HG03135 (cell line): ENCODE measurements around the gene NNAT.

Experiments
- ATAC-seq: cut with Tn5 transposase; IDR thresholded peaks from one replicate; pipeline ENCODE4 v1.9.1; 2021; ENCODE audit warnings: mild to moderate bottlenecking, moderate library complexity; ENCODE audit not compliant: unreplicated experiment

Gene NNAT

DNA sequence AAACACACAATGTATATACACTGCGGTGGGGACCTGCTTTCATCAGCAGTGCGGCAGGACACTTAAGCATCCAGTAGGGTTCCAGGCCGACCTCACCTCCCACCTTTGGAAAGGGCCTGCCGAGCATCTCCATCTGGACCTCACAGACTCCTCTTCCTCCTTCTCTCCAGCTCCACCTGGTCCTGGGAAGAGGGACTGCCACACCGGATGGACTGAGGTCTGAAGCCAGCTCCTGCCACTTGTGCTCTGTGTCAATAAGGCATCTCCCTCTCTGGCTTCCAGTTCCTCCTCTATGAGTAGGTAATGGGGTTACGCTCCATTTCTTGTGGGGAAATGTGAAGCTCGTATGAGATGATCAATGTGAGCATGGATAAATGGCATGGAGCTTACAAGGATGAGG is 19.1 kb upstream of the NNAT start:
- no peak for ATAC-seq

DNA sequence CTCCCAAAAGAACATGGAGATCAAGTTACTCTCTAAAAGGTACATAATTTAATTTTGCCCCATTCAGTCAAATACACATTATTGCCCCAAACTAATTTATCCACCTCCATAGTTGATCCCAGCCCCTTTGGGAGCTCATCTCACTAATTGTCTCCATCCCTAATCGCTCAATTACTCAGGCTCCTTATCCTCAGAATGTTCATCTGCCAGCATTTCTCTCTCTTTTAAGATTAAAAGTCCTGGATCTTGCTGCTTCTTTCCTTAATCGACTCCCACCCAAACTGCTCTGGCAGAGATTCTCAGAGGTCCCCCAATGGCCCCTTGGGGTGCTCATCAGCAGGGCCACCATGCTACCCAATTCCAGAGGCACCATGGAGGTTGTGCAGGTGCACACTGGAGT is 18.4 kb upstream of the NNAT start:
- ATAC-seq, result no peak

DNA sequence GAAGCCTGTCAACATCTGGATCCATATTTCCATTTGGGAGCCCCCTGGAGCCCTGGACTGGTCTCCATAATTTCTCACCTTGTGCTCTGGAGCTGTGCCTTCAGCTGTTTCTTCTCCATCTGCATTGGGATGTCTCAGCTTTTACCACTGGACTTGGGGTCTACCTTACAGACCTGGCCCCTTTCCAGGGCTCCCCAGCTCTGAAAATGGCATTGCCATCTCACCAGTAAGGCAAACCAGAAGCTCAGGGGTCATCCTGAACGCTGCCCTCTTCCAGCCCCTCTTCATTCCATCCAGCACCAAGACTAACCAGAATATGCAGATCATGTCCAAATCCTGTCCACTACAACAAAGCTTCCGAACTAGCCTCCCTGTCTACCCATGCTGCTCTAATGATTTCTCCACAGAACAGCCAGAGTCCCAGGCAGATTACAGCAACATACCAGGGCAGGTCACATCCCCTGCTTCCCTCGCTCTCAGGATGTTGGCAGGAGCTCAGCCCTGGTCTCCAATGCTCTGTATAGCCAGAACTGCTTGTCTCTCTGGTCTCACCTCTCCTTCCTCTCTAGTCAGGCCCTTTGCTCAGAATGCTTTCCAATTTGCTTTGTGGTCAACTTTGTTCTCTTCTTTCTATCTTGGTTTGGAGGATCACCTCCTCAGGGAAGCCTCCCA is 17.7 kb upstream of the NNAT start:
- ATAC-seq, result no peak

DNA sequence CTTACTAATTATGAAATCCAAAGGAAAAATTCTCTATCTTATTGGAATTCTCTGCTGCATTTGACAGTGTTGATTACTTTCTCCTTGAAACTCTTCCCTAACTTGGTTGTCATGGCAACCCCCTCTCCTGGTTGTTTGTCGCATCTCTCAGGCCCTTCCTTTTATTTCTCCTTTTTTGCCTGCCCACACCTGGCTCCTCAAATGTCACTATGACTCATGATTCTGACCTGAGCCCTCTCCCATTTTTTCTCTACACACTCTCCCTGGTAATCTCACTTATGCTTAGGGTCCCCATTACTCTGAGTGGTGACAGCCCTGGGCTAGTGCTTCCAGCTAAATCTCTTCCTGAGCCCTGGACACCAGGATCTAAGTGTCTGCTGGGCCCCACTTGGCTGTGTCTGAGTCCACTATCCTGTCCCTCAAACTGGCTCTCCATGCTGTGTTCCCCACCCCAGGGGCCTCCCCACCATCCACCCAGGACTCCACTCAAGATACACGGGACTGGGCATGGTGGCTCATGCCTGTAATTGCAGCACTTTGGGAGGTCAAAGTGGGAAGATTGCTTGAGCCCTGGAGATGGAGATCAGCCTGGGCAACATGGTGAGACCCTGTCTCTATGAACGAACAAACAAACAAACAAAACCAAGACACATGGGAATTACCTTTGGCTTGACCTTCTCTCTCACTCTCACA is 16.5 kb upstream of the NNAT start:
- no peak for ATAC-seq

DNA sequence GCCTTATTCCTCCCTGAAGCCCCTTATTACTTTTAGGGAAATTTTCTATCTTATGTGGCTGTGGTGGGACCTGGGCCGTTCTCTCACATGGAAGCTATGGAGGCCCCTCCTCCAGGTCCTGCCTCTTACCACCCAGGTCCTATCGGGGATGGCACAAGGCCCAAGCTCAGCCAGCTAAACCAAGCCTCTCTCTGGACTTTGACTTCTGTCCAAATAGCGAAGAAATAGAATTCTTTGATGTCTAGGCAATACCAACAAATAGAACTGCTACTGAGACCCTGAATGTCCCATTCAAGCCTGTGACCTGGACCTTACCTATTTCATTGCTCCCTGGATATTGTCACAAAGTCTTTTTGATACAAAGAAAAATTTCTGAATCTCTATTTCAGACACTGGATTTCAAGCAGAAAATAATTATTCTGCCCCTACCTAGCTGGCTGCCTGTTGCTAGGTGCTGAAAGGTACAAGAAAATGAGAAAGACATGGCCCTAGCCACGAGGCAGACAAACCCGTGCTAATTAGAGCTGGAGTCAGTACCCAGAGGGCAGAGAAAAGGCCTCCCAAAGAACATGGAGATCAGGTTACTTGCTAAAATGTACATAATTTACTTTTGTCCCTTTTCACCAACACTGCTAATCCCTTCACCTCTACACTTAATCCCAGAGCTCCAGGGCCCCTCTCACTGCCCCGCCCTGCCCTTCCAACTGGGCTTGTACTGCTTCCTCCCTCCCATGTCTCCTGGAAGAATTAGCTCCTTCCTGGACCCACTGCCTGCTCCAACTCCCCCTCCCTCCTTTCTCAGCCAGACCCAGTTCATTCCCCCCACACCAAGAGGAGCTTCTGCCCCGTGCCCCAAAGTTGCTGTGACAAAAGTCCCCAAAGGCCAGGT is 15.5 kb upstream of the NNAT start:
- no peak for ATAC-seq

DNA sequence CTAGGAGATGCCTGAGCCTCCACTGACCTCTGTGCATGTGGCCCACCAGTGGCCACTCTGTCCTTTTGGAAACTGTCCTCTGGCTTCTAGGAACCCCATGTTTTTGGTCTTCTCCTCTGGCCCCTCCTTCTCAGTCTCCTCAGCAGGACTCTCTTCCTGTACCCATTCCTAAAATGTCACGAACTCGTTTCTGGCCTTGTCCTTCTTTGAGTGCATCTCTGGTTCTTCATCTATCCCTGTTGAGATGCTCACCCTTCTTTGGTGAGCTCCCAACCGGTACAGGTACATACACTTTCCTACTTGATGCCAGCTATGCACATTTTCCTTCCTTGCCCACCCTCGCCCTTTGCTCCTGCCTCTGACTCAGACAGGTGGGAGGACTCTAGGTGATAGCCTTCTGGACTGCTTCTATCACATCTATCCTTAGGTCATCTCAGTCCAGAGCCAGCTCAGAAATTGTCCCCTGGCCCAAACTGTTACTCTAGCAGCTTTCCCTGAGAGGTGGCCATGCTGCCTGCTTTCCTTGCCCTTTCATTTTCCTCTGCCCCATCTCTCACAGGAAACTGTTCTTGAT is 14.8 kb upstream of the NNAT start:
- no peak for ATAC-seq

DNA sequence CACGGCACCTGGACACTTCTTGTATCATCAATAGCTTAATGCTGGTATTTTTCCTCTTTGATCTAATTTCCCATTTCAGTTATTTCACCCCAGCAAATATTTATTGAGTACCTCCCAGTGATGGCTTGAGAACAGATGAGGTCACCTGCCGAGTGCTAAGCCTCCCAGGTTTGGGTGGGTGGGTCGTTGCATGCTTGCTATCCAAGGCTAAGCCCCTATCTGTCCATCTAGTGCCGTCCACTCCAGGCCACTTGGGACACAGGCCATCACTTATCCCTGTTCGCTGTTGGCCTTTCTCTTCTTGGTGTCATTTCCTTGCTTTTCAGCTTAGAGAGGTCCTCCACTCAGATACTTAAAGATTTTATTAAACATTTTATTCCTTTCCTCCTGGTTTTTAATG is 10.8 kb upstream of the NNAT start:
- no peak for ATAC-seq

DNA sequence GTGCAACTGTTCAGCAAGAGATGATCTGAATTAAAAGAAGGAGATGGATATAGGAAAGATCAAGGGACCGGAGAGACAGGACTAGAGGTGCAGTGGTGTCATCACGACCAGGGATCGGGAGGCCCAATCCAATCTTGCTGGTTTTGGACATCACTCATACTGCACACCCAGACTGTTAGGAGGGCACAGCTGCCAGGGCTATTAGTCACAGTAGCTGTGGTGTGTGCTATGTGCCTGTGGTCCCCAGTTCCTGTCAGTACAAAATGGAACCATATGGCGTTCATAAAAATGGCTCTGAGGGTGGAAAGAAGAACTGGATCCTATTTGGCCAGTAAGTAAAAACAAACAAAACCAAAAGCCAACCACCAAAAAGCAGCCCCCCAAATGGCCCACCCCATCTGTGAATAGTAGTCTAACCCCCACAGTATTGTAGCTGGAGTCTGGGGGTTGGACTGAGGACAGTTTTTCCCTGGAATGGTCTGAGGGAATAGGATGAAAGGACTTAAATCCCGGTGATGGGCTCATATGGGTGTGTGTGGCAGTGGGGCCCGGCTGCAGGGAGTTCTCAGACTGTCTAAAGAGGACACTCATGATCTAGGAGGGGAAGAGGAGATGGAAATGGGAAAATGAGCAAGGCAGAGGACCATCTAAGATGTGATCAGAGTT is 9.3 kb upstream of the NNAT start:
- ATAC-seq, result no peak

DNA sequence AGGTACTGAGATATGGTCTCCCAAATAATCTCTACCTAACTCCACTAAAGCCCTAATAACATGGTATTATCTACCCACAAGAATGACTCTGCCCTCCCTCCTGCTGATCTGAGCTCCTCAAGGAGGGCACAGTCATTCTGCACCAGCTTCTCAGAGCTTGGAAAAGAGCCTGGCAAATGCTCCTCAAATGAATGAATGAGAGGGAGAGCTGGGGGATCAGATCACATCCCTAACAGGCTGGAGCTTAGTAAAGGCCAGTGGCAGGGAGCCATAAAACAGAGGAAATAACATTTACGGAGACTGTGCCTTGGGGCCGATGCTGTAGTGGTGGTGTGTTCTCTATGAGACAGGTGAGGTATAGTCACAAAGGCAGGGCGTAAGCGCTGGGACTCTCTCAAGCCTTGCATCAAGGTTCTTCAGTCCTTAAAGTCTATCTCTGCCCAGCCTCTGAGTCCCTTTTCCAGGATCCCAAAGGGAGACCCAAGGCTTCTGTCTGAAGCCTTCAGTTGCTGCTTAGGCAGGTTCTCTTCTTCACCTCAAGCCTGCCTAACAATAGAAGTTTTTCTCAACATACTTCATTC is 7.2 kb upstream of the NNAT start:
- ATAC-seq, result no peak

DNA sequence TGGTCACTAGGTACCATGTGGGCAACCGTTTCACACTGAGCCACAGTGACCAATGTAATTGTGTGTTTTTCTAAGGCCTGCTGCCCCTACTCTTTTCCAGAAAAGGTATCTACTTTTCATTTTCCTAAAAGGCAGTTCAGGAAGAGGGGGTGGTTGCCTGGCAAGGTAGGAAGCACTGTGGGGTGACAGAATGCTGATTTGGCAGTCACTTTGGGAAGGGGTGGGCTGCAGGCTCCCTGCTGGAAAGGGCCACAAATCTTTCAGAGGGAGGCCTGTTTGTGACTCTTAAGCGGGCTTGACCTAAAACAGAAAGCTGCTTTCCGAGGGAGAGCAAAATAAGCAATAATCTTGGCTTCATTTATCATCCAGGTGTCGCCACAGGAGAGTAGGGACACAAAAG is 5.2 kb upstream of the NNAT start:
- ATAC-seq, result no peak

DNA sequence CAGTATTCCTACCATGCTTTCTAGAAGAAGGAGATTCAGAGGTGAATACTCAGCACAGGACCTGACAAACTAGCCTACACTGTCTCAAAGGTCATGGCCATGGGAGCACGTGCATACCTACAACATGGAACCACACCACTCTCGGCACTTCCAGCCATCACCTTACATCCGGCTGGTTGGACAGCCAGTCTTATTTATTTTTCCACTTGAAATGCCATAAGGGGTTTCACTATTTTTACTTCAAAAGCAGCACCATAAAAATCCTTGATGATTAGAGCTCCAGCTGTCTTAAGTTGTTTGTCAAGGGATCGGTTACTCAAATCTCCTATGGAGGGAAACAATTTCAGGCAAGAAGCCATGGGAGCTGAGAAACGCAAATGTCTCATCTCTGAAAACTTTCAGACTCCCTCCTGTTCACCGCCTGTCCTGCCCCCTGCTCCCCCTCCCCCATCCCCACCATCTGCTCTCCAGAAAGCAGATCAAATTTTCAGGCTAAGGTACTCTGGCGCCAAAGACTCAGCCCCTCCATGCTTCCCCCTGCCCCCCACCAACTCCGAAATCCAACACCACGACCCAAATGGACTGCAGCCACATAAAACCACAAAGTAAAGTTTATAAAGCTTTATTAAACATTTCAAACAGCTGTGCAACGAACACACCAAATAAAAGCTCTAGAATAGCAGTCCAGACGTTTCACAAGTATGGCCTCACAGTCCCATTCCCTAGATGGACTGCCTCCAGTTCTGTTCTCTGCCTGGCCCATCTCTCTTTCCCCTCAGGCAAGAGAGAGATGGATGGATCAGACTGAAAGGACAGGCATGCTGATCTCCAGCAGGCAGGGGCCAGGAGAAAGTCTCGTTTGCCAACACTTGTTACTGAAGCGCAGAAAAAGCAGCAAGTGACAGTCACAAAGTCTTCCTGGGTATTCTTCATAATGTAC is 4.0 kb upstream of the NNAT start:
- ATAC-seq, result no peak

DNA sequence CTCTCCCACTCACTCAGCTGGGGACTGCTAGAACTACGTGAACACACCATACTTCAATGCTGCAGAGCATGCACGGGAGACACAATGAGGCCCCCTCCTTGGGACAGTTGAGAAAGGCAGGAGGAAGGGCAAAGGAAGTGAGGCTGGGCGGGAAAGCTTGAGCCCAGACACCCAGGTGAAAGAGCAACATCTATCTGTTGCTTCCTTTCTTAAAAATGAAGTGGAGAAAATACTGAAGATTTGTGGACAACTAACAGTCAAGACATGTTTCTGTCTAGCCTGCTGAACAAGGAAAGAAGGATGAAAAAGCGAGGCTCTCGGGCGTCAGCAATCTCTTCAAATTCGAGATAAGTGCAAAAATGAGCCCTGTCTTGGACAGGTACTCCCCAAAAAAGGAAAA is 3.0 kb upstream of the NNAT start:
- no peak for ATAC-seq

DNA sequence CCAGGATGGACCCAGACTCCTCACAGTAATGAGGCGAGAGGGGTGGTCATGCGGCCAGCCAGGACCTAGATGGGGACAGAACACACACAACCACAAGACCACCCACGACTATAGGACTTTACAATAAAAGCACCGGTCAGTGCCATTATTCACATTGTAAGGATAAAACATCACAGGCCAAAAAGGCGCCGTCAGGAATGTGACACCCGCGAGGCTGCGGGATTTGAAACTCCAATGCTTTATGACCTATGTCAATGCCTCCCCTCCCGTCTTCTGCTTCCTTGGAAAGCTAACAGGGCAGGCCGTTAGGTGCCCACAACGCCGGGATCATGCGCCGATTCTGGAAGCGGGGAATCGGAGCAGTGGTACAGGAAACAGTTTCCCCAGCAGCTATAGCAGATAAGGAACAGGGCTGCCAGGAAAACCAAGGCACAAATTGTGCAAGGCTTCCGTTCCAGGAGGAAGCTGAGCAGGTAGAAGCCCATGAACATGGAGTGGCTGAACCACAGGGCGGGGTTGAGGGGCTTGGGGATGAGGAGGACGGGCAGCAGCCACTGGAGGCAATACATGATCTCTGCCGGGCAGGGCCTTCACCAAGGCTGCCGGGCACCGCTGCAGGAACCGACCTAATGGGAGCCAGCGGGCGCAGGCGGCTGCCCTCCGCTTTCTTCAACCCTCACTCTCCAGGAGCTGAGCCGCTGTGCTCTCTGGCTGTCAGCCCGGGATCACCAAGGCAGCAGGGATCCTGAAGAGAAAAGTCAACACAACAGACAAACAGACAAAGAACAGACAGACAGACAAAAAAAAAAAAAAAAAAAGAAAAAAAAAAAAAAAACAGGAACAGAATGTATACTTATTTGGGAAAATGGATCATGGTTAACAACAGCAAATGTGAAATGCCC is 2.2 kb upstream of the NNAT start:
- ATAC-seq, result no peak

DNA sequence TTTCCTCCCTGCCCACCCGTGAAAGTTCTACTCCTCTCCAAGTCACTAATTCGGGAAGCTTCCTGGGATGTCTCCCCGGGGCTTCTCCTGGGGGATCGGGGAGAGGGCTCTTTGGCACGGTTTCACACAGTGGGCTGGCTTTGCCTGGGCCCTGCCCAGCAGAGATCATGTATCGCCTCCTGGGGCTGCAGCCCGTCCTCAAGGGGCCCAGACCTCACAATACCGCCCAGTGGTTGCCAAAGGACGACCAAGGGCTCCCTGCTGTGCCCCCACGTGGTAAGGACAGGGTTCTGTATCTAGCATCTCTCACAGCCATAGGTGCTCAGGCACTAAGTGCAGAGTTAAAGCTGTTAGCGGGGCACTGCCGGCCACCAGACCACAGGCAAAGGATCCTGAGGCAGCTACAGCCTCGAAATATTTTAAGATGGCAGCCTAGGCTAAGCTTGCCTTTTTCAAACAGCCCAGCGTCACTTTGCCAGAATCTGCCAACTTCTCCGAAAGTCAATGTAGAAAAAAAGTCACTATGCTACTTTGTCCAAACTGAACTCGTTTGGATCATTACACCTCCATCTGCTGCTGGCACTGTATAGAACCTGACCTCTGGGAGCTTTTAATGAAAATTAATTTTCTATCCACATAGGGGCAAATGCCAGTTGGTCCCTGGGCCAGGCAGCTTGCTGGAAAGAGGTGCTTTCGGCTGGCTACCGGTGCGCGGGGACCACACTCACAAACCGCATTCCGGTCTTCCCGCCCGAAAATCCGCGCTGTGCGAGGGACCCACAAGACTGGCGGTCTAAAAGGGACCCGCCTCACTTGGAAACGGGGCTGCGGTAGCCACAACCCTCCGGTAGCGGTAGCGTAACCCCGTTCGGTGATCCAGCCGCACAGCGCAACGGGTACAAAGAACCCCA is 1.3 kb upstream of the NNAT start:
- no peak for ATAC-seq

DNA sequence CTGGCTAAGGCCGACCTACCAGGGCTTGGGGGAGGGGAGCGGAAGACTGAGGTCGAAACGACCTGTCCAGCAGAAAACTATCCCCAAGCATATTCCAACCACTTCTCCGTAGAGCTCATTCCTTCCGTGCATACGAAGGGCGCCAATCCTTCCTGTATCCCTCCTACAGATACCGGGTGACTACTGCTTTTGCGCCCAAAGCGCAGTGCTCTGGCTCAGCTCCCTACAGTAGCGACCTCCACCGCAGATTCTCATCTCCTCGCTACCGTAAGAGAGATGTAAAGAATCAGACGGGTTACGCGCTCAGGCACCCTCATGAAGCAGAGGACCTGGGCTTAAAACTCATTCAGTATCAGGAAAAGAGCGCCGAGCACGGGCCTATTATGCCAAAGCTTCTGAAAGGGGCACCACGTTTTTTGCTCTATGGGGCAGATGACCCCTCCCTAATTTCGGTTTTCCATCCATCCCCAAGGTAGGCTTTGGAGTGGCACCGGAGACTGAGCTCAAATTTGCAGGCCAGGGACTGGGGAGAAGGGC is 563 bp upstream of the NNAT start:
- no peak for ATAC-seq

DNA sequence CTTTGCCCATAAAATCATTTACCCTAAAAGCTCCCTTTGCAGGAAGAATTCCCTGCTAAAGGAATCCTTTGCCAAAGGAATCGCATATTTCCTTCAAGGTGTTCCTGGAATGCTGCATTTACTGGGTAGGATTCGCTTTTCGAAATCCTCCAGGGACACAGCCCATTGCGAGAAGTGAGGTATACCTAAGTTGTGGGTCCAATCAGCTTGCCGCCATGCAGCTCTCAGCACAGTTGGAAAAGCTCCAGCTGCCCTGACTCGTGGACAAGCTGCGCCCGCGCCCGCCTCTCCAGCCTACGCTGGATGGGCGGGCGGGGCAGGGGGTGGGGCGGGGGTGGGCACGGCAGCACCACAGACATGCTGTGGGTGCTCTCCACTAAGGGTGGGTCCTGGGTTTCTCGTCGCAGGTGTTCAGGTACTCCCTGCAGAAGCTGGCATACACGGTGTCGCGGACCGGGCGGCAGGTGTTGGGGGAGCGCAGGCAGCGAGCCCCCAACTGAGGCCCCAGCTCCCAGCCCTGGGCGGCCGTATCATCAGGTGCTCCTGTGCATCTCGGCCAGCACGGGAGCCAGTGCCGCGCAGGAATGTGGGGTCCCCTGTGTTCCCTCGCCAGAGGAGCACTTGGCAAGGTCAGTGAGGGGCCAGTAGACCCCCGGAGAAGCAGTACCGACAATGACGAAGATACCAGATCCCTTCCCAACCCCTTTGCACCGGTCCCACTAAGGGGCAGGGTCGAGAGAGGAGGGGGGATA is 1.4 kb downstream of the NNAT start:
- no peak for ATAC-seq

DNA sequence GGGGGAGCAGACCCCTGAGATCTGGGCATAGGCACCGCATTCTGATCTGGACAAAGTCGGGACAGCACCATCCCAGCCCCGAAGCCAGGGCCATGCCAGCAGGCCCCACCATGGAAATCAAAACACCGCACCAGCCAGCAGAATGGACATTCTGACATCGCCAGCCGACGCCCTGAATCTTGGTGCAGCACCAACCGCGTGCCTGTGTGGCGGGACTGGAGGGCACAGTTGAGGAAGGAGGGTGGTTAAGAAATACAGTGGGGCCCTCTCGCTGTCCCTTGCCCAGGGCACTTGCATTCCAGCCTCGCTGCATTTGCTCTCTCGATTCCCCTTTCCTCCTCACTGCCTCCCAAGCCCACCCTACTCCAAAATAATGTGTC is 2.0 kb downstream of the NNAT start:
- no peak for ATAC-seq
